ENCODE results near the gene MRAS. TPM values are rescaled to one million over a fixed set of nuclear protein-coding genes. Genes with fewer than 3 reads are reported as not detected.

Gene MRAS
- total and polyA plus RNA-seq, 2 of the 8 experiments (the other 6 are each of a cell fraction or from before 2014, with no cell fraction given) = 10.6 to 16.2 TPM

DNA sequence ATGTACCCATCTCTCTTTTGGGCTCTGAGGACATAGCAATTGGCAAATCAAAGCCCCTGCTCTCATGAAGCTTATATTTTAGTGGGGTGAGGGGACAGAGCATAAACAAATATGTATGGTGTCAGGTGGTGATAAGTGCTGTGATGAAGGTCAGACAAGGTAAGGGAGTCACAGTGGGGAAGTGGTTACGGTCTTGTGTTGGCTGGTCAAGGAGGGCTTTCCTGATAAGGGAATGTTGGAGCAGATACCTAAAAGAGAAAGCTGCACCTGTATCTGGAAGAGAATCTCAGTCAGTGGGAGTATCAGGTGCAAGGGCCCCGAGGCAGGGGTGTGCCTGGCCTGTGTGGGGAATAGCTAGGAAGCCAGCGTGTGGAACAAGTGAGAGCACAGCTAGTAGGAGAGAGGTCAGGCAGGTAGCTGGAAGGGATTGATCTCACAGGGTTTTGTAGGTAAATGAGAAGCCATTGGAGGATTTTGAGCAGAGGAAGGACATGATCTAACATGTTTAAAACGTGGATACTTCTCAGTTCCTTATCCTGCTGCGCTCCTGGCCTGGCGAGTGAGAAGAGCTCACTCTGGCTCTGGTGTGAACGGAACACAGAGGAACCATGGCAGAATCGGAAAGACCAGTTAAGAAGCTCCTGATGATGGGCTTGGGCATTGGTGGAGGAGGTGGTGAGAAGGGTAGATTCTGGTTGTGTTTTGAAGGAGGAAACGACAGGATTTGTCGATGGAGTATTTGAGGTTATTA lies 35.5 kb downstream of the MRAS start:
- no peak overlapping the region for H2AFZ ChIP-seq (ENCODE audit: low read length)
- no peaks in the 10 kb centered on the region for H3K79me1 ChIP-seq (ENCODE audit: low read depth, low read length)
- H2BK20ac ChIP-seq (ENCODE audit: low read length) = no peak overlapping the region
- no peak overlapping the region for H4K91ac ChIP-seq (replicated peaks; ENCODE audit: insufficient read length, low read length)
- H3K9me3 ChIP-seq (ENCODE audit: insufficient read depth in 2 of 2, low read depth in 1 of 2, low read length in 1 of 2) = no peaks in the 10 kb centered on the region
- no peak overlapping the region for H4K8ac ChIP-seq (ENCODE audit: extremely low read depth, insufficient read depth, low read length)
- H2BK12ac ChIP-seq (ENCODE audit: low read depth, low read length) = no peak overlapping the region
- H3K56ac ChIP-seq (replicated peaks; ENCODE audit: insufficient read length, low read depth, low read length) = no peak overlapping the region
- H3K4me2 ChIP-seq (ENCODE audit: insufficient read depth in 1 of 2, low read depth in 2 of 2, low read length in 2 of 2) = no peak overlapping the region
- H3K18ac ChIP-seq (ENCODE audit: extremely low read depth, low read length) = no peak overlapping the region
- H2AK5ac ChIP-seq (ENCODE audit: low read depth, low read length) = no peak overlapping the region
- no peak overlapping the region for H2BK120ac ChIP-seq (replicated peaks; ENCODE audit: low read depth, low read length)
- H4K20me1 ChIP-seq (replicated peaks in 1 of 2; ENCODE audit: control insufficient read depth in 1 of 2, insufficient read depth in 2 of 2, low read length in 2 of 2) = no peaks in the 10 kb centered on the region
- no peak overlapping the region for H3K14ac ChIP-seq (ENCODE audit: insufficient read length)
- H3K36me3 ChIP-seq (ENCODE audit: control insufficient read depth in 2 of 4, insufficient read depth in 4 of 4, low read length in 3 of 4) = no peaks in the 10 kb centered on the region
- H3K4me1 ChIP-seq (replicated peaks in 1 of 4; ENCODE audit: control insufficient read depth in 3 of 4, insufficient read depth in 4 of 4, low read length in 3 of 4) = 0 out of 7 replicates have a peak, but pooled peaks cover 0 to 2% (median 0%) of the 10 kb centered on the region in 4 experiments
- POLR2A ChIA-PET (ENCODE audit: partially characterized antibody) = interaction anchor here (1.4 kb wide), 1 partner anchor 13 kb away, joined by 7 read pairs; no protein-coding TSS in a partner anchor
- H3K79me2 ChIP-seq (ENCODE audit: control insufficient read depth in 1 of 2, insufficient read depth in 2 of 2, low read length in 2 of 2) = no peaks in the 10 kb centered on the region
- H3K9ac ChIP-seq (replicated peaks in 1 of 4; ENCODE audit: extremely low read depth in 1 of 4, low read depth in 3 of 4, low read length in 3 of 4) = no peak overlapping the region
- H3K4ac ChIP-seq (replicated peaks; ENCODE audit: insufficient read length, low read depth, low read length) = no peak overlapping the region
- FAIRE-seq (no peak), DNase-seq (ENCODE audit: low read depth in 1 of 2, low spot score in 2 of 2) (no peak)
- H2BK15ac ChIP-seq (ENCODE audit: low read length) = no peak overlapping the region
- H4K5ac ChIP-seq (ENCODE audit: insufficient read length, low read depth, low read length) = no peak overlapping the region
- WGBS, 2 experiments (ENCODE audit: extremely low coverage in 1 of 2, insufficient coverage in 1 of 2, insufficient read length in 1 of 2, insufficient replicate concordance in 2 of 2, low coverage in 1 of 2, low lambda C conversion rate in 2 of 2, missing lambda C conversion rate in 1 of 2) = 92 to 100% methylated on average over 1 to 10 of the region's 10 CpGs
- no peaks in the 10 kb centered on the region for H3K27me3 ChIP-seq (replicated peaks in 1 of 4; ENCODE audit: control insufficient read depth in 3 of 4, extremely low read depth in 1 of 4, insufficient read depth in 3 of 4, low read length in 3 of 4)
- H3K23me2 ChIP-seq (ENCODE audit: low read depth, low read length) = no peaks in the 10 kb centered on the region
- no peak overlapping the region for H3K27ac ChIP-seq (ENCODE audit: low read depth, low read length)
- no peak overlapping the region for H2BK5ac ChIP-seq (ENCODE audit: low read depth, low read length)
- H3K23ac ChIP-seq (ENCODE audit: insufficient read length) = no peak overlapping the region
- CTCF ChIA-PET (ENCODE audit: partially characterized antibody) = interaction anchor here (0.5 to 2.6 kb wide), 5 partner anchors 13 to 1541 kb away, joined by 3 to 11 read pairs (median 4); no protein-coding TSS in a partner anchor
- TF ChIP-seq POU5F1 (IDR thresholded peaks at IDR 0.05; ENCODE audit: low read depth, low read length) = no peak
- TF ChIP-seq CEBPB (IDR thresholded peaks at IDR 0.05; ENCODE audit: low read depth, low read length) = no peak
- TF ChIP-seq POLR2AphosphoS5 (IDR thresholded peaks at IDR 0.05; ENCODE audit: low read depth, low read length) = no peak
- TF ChIP-seq PHF8 (conservative IDR thresholded peaks at IDR 0.05; ENCODE audit: low read depth, low read length) = no peak
- TF ChIP-seq, protein P1, sequence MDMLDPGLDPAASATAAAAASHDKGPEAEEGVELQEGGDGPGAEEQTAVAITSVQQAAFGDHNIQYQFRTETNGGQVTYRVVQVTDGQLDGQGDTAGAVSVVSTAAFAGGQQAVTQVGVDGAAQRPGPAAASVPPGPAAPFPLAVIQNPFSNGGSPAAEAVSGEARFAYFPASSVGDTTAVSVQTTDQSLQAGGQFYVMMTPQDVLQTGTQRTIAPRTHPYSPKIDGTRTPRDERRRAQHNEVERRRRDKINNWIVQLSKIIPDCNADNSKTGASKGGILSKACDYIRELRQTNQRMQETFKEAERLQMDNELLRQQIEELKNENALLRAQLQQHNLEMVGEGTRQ (IDR thresholded peaks at IDR 0.05; ENCODE audit: low read length) = no peak
- TF ChIP-seq TEAD4 (IDR thresholded peaks at IDR 0.05; ENCODE audit: low read depth, low read length) = no peak
- H3K4me3 ChIP-seq (ENCODE audit: extremely low read depth in 1 of 4, insufficient read depth in 2 of 4, low read depth in 3 of 4, low read length in 4 of 4) = no peak overlapping the region
